ENCODE measurements around the gene NLK.
"Not testable (repeated sequence)": the region's sequence is repeated elsewhere in the genome, so short reads cannot be mapped to it uniquely, and the experiment has no call there.

NLK gene

GRCh38 chr17:28042657-28042720, at the start of gene NLK:
Gene NLK (plus strand): TSS chr17:28042677. CDS start chr17:28042874, 197 bp downstream.
- no peak for DNase-seq

GRCh38 chr17:27993161-27993695, 49.2 kb upstream of the NLK start:
- no peak for DNase-seq

GRCh38 chr17:27993723-27994310, 48.7 kb upstream of the NLK start:
- DNase-seq: no peak

- DNase-seq: no peak
These were observed 47.9 kb upstream of the NLK start for GRCh38 chr17:27994586-27994985.

- no peak for DNase-seq
These were observed 46.9 kb upstream of the NLK start for GRCh38 chr17:27995554-27995953.

- DNase-seq: no peak
These were observed 46.1 kb upstream of the NLK start for GRCh38 chr17:27996202-27997043.

- DNase-seq: no peak
These were observed 45.5 kb upstream of the NLK start for GRCh38 chr17:27997044-27997401.

GRCh38 chr17:27997522-27997921, 45.0 kb upstream of the NLK start:
- no peak for DNase-seq

GRCh38 chr17:28001149-28001548, 41.3 kb upstream of the NLK start:
- no peak for DNase-seq

- no peak for DNase-seq
These were observed 38.1 kb upstream of the NLK start for GRCh38 chr17:28004344-28004743.

GRCh38 chr17:28007925-28008324, 34.6 kb upstream of the NLK start:
- not testable (repeated sequence) for DNase-seq

GRCh38 chr17:28008513-28008912, 34.0 kb upstream of the NLK start:
- DNase-seq: no peak

GRCh38 chr17:28010406-28010805, 32.1 kb upstream of the NLK start:
- no peak for DNase-seq

- no peak for DNase-seq
These were observed 23.9 kb upstream of the NLK start for GRCh38 chr17:28018439-28019070.

- no peak for DNase-seq
These were observed 22.0 kb upstream of the NLK start for GRCh38 chr17:28020515-28020914.

GRCh38 chr17:28029044-28029443, 13.4 kb upstream of the NLK start:
- peak; percentile 5 for DNase-seq

GRCh38 chr17:28030386-28030785, 12.1 kb upstream of the NLK start:
- DNase-seq: peak; percentile 63

GRCh38 chr17:28031174-28031573, 11.3 kb upstream of the NLK start:
- DNase-seq: no peak

- DNase-seq: no peak
These were observed 8.3 kb upstream of the NLK start for GRCh38 chr17:28033972-28034714.

GRCh38 chr17:28035452-28035851, 7.0 kb upstream of the NLK start:
- DNase-seq: not testable (repeated sequence)

GRCh38 chr17:28035884-28036283, 6.6 kb upstream of the NLK start:
- not testable (repeated sequence) for DNase-seq

- DNase-seq: no peak
These were observed 3.7 kb upstream of the NLK start for GRCh38 chr17:28038802-28039201.

GRCh38 chr17:28039251-28039650, 3.2 kb upstream of the NLK start:
- DNase-seq: no peak

GRCh38 chr17:28040406-28040805, 2.1 kb upstream of the NLK start:
- DNase-seq: no peak

Data from NCI-H510A (cell line).